Measurements from ENCODE around the gene SULF2. TPM values are rescaled to one million over a fixed set of nuclear protein-coding genes. Genes with fewer than 3 reads are reported as not detected.

The SULF2 gene
- total and polyA plus RNA-seq, 2 experiments from 2014 or later: 49.0 to 66.6 TPM

DNA sequence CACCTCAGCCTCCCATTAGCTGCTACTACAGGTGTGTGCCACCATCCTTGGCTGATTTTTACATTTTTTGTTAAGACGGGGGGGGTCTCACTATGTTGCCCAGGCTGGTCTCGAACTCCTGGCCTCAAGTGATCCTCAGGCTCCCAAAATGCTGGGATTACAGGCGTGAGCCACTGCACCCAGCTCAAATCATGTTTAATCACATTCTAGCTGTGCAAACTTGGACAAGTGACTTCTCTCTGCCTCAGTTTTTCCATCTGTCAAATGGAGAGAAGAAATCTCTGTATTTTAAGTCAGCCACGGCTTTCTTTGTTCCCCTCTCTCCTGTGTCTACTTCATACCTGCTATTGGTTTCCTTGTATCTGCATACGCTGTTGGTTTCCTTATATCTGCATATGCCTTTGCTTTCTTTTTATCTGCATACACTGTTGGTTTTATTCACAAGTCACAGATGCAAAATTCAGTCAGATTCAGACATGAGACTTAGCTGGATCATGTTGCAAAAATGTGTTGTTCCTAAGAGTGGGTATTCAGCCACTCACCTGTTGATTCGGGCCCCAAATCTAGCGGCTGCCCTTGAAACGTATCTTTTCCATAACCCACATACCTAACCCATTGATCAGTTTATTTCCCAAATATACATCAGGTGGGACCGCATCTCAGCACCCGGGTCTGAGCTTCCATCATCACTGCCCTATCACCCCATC lies 30.2 kb downstream of the SULF2 start:
- Histone ChIP-seq H3K9me2 (replicated peaks; ENCODE audit: insufficient read depth) (no peaks in the 10 kb centered on the region), H3K27ac (no peak overlapping the region), H2AFZ (no peak overlapping the region), H3K79me2 (no peaks in the 10 kb centered on the region), H3K4me2 (no peak overlapping the region), H4K20me1 (ENCODE audit: insufficient read depth, poor library complexity, severe bottlenecking) (no peaks in the 10 kb centered on the region), H3K4me3 (no peak overlapping the region), H3K9me3 (ENCODE audit: low read depth) (no peaks in the 10 kb centered on the region), H3K4me1 (ENCODE audit: insufficient read depth) (no peaks in the 10 kb centered on the region), H3K27me3 (no peaks in the 10 kb centered on the region), H3K36me3 (replicated peaks; ENCODE audit: insufficient read depth, low read depth) (no peaks in the 10 kb centered on the region)
- DNase-seq (ENCODE audit: low spot score): no peak
- TF ChIP-seq, protein P1, sequence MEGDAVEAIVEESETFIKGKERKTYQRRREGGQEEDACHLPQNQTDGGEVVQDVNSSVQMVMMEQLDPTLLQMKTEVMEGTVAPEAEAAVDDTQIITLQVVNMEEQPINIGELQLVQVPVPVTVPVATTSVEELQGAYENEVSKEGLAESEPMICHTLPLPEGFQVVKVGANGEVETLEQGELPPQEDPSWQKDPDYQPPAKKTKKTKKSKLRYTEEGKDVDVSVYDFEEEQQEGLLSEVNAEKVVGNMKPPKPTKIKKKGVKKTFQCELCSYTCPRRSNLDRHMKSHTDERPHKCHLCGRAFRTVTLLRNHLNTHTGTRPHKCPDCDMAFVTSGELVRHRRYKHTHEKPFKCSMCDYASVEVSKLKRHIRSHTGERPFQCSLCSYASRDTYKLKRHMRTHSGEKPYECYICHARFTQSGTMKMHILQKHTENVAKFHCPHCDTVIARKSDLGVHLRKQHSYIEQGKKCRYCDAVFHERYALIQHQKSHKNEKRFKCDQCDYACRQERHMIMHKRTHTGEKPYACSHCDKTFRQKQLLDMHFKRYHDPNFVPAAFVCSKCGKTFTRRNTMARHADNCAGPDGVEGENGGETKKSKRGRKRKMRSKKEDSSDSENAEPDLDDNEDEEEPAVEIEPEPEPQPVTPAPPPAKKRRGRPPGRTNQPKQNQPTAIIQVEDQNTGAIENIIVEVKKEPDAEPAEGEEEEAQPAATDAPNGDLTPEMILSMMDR (IDR thresholded peaks at IDR 0.05; ENCODE audit: poor library complexity): no peak
- TF ChIP-seq EZH2phosphoT487 (IDR thresholded peaks at IDR 0.05; ENCODE audit: low read depth, severe bottlenecking, unreplicated experiment) (no peak), EZH2 (IDR thresholded peaks at IDR 0.05; ENCODE audit: borderline replicate concordance) (no peak)
- 92% methylated on average over 10 of the region's 10 CpGs for WGBS (ENCODE audit: low lambda C conversion rate, missing lambda C conversion rate)

DNA sequence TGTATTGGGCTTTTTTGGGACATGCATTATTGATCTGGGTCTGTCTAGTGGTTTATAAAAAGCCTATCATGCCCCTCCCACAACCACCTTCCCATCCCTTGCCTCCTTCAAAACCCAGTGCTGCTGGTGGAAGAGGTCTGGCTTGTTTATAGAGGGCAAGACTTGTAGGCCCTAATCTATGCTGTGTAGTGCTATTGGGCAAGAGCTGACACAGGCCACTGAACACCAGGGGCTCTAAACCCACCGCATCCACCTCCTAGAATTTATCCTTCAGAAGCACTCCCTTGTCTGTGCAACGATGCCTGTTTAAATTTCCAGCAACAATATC lies 30.9 kb downstream of the SULF2 start:
- Histone ChIP-seq H2AFZ (no peak overlapping the region), H3K27ac (no peak overlapping the region), H3K4me1 (ENCODE audit: insufficient read depth) (no peaks in the 10 kb centered on the region), H4K20me1 (ENCODE audit: insufficient read depth, poor library complexity, severe bottlenecking) (no peaks in the 10 kb centered on the region), H3K4me2 (no peak overlapping the region), H3K9me2 (replicated peaks; ENCODE audit: insufficient read depth) (no peaks in the 10 kb centered on the region), H3K4me3 (no peak overlapping the region), H3K79me2 (no peaks in the 10 kb centered on the region), H3K36me3 (replicated peaks; ENCODE audit: insufficient read depth, low read depth) (no peaks in the 10 kb centered on the region), H3K27me3 (no peaks in the 10 kb centered on the region), H3K9me3 (ENCODE audit: low read depth) (no peaks in the 10 kb centered on the region)
- WGBS (ENCODE audit: low lambda C conversion rate, missing lambda C conversion rate): 88% methylated on average over 2 of the region's 2 CpGs
- TF ChIP-seq EZH2phosphoT487 (IDR thresholded peaks at IDR 0.05; ENCODE audit: low read depth, severe bottlenecking, unreplicated experiment): no peak
- TF ChIP-seq, protein P1 (IDR thresholded peaks at IDR 0.05; ENCODE audit: poor library complexity): no peak
- DNase-seq (ENCODE audit: low spot score): no peak

DNA sequence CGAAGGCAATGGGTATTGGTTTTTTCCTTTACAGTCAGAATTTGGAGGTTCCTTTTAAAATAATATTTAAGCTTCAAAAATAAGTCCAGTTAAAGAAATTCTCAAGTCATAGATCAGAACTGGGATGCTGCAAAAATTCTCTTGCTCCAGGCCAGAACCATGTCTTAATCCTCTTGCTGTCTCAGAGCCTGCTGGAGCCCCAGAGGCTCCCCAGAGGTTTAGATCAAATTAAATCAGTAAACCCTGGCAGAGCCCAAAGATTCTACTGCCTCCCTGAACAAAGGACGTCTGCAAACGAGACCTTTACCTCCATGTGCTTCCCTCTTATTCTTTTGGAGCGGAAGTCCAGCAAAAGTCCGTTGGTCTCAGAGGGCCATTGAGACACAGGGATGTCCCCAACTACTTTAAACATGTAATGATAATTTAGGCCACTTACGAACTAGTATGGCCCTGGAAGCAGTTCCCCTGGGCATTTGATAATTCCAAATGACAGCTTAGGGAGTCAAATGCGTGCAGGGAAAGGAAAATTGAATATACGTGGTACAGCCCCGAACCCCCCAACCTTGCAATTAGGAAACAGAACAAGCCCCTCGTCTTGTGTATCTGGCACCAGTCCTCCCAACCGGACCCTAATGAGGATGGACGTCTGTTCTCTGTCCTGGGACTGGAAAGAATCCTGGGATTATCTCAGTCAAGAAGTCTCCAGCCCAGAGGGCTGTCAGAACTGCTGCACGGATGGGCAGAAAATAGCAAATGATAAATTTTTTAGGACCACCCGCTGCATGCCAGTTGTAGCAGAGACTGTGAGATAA lies 31.5 kb downstream of the SULF2 start:
- Histone ChIP-seq H3K4me3 (no peak overlapping the region), H3K9me2 (replicated peaks; ENCODE audit: insufficient read depth) (no peaks in the 10 kb centered on the region), H3K27me3 (no peaks in the 10 kb centered on the region), H2AFZ (no peak overlapping the region), H3K9me3 (ENCODE audit: low read depth) (no peaks in the 10 kb centered on the region), H3K27ac (no peak overlapping the region), H4K20me1 (ENCODE audit: insufficient read depth, poor library complexity, severe bottlenecking) (no peaks in the 10 kb centered on the region), H3K36me3 (replicated peaks; ENCODE audit: insufficient read depth, low read depth) (no peaks in the 10 kb centered on the region), H3K79me2 (no peaks in the 10 kb centered on the region), H3K4me2 (no peak overlapping the region), H3K4me1 (ENCODE audit: insufficient read depth) (no peaks in the 10 kb centered on the region)
- WGBS (ENCODE audit: low lambda C conversion rate, missing lambda C conversion rate): 80% methylated on average over 14 of the region's 14 CpGs
- TF ChIP-seq EZH2phosphoT487 (IDR thresholded peaks at IDR 0.05; ENCODE audit: low read depth, severe bottlenecking, unreplicated experiment) (no peak), EZH2 (IDR thresholded peaks at IDR 0.05; ENCODE audit: borderline replicate concordance) (no peak)
- TF ChIP-seq, protein P1 (IDR thresholded peaks at IDR 0.05; ENCODE audit: poor library complexity): no peak
- no peak for DNase-seq (ENCODE audit: low spot score)

All from hepatocyte (in vitro differentiated cells).